GM23338 (cell line): ENCODE results near the gene CBFA2T3. TPM values are rescaled to one million over a fixed set of nuclear protein-coding genes. Genes with fewer than 3 reads are reported as not detected.

ENCODE experiments used
- ATAC-seq: fragments of 200-7000 bp; cut with Tn5 transposase; 3 replicates; pipeline ENCODE4 v1.9.1; 2020
- DNase-seq: peaks from one replicate; pipeline ENCODE4 v3.0.0-alpha.2; 2015; ENCODE audit warnings: low spot score
- H2AFZ ChIP-seq: fragments of 200-600 bp; sonication (generic); 2 replicates; pipeline ENCODE4 v1.8.0; 2016; ENCODE audit warnings: antibody characterized with exemption, mild to moderate bottlenecking, moderate library complexity
- H3F3A ChIP-seq: fragments of 200-600 bp; sonication (generic); replicated peaks from 2 replicates; pipeline ENCODE4 v1.8.0; 2017; ENCODE audit warnings: antibody characterized with exemption, mixed run types, low read depth
- H3K27ac ChIP-seq: fragments of 200-600 bp; sonication (generic); 2 replicates; pipeline ENCODE4 v1.6.1; 2016; ENCODE audit warnings: low read depth
- H3K27me3 ChIP-seq: fragments of 200-600 bp; sonication (generic); 2 replicates; pipeline ENCODE4 v1.8.0; 2016; ENCODE audit warnings: mild to moderate bottlenecking, mixed run types, moderate library complexity; ENCODE audit not compliant: insufficient read depth
- H3K36me3 ChIP-seq: fragments of 200-600 bp; sonication (generic); 2 replicates; pipeline ENCODE4 v1.8.0; 2016; ENCODE audit warnings: mild to moderate bottlenecking; ENCODE audit not compliant: insufficient read depth
- H3K4me1 ChIP-seq: fragments of 200-600 bp; sonication (generic); 2 replicates; pipeline ENCODE4 v1.8.0; 2016; ENCODE audit warnings: mild to moderate bottlenecking, moderate library complexity; ENCODE audit not compliant: insufficient read depth
- H3K4me2 ChIP-seq: fragments of 200-600 bp; sonication (generic); 2 replicates; pipeline ENCODE4 v1.7.1; 2017; ENCODE audit warnings: mixed run types
- H3K4me3 ChIP-seq: fragments of 200-600 bp; sonication (generic); 2 replicates; pipeline ENCODE4 v1.6.1; 2016; ENCODE audit warnings: mixed run types
- H3K79me2 ChIP-seq: fragments of 200-600 bp; sonication (generic); replicated peaks from 2 replicates; pipeline ENCODE4 v1.8.0; 2017; ENCODE audit warnings: mild to moderate bottlenecking; ENCODE audit not compliant: insufficient read depth
- H3K9me2 ChIP-seq: fragments of 200-600 bp; sonication (generic); 2 replicates; pipeline ENCODE4 v1.8.0; 2017; ENCODE audit not compliant: insufficient read depth
- H4K20me1 ChIP-seq: fragments of 200-600 bp; sonication (generic); replicated peaks from 2 replicates; pipeline ENCODE4 v1.8.0; 2017; ENCODE audit warnings: mild to moderate bottlenecking; ENCODE audit not compliant: insufficient read depth
- H3K27ac Mint-ChIP-seq: 2 replicates; pipeline ENCODE4 v1.8.0; 2020; ENCODE audit warnings: inconsistent platforms, mild to moderate bottlenecking, moderate library complexity, mixed read lengths
- H3K27me3 Mint-ChIP-seq: 3 replicates; pipeline ENCODE4 v1.8.0; 2022; ENCODE audit warnings: low read depth, mild to moderate bottlenecking, moderate library complexity, mixed read lengths, inconsistent platforms; ENCODE audit not compliant: insufficient read depth, poor library complexity
- H3K36me3 Mint-ChIP-seq: 3 replicates; pipeline ENCODE4 v1.8.0; 2021; ENCODE audit warnings: low read depth, mild to moderate bottlenecking, inconsistent platforms, moderate library complexity, mixed read lengths
- H3K4me1 Mint-ChIP-seq: 3 replicates; pipeline ENCODE4 v1.8.0; 2020; ENCODE audit warnings: mild to moderate bottlenecking, inconsistent platforms, mixed read lengths
- H3K4me3 Mint-ChIP-seq: 3 replicates; pipeline ENCODE4 v1.8.0; 2021; ENCODE audit warnings: moderate library complexity, mild to moderate bottlenecking, inconsistent platforms, mixed read lengths
- H3K9me3 Mint-ChIP-seq: 3 replicates; pipeline ENCODE4 v1.8.0; 2020; ENCODE audit warnings: moderate library complexity, mild to moderate bottlenecking, inconsistent platforms, mixed read lengths
- CREB1 ChIP-seq: fragments of 250-450 bp; sonication (Bioruptor Pico); IDR thresholded peaks from 2 replicates; pipeline ENCODE4 v1.5.0; 2020; ENCODE audit warnings: low read depth, mild to moderate bottlenecking, moderate library complexity
- CTCF ChIP-seq, 2 experiments: fragments of 200-600 bp in 1 of 2; sonication (generic) in 1 of 2; conservative IDR thresholded peaks; 2 replicates each; pipeline versions ENCODE4 v1.5.1 to v1.6.1; 2016 to 2017; ENCODE audit warnings: antibody characterized with exemption in 2 of 2, low read depth in 2 of 2, mild to moderate bottlenecking in 2 of 2, moderate library complexity in 1 of 2
- ETS1 ChIP-seq: IDR thresholded peaks from 2 replicates; pipeline ENCODE4 v1.6.1; 2016; ENCODE audit warnings: antibody characterized with exemption
- EZH2 ChIP-seq: fragments of 200-600 bp; sonication (generic); IDR thresholded peaks from one replicate; pipeline ENCODE4 v1.8.0; 2017; ENCODE audit warnings: antibody characterized with exemption, mild to moderate bottlenecking, low read depth; ENCODE audit not compliant: unreplicated experiment
- EZH2phosphoT487 ChIP-seq: fragments of 200-600 bp; sonication (generic); IDR thresholded peaks from one replicate; pipeline ENCODE4 v1.8.1; 2018; ENCODE audit warnings: antibody characterized with exemption; ENCODE audit not compliant: unreplicated experiment
- JUNB ChIP-seq: IDR thresholded peaks from one replicate; pipeline ENCODE4 v1.6.1; 2016; ENCODE audit warnings: antibody characterized with exemption; ENCODE audit not compliant: unreplicated experiment
- NANOG ChIP-seq: IDR thresholded peaks from 2 replicates; pipeline ENCODE4 v1.6.1; 2016; ENCODE audit warnings: antibody characterized with exemption, borderline replicate concordance
- POLR2AphosphoS5 ChIP-seq: IDR thresholded peaks from 2 replicates; pipeline ENCODE4 v1.6.1; 2016; ENCODE audit warnings: antibody characterized with exemption, low read depth
- REST ChIP-seq: IDR thresholded peaks from one replicate; pipeline ENCODE4 v1.6.1; 2018; ENCODE audit warnings: antibody characterized with exemption; ENCODE audit not compliant: unreplicated experiment
- STAT1 ChIP-seq: IDR thresholded peaks from one replicate; pipeline ENCODE4 v1.6.1; 2016; ENCODE audit warnings: antibody characterized with exemption; ENCODE audit not compliant: unreplicated experiment
- ZNF114 ChIP-seq: fragments of 250-450 bp; sonication (Bioruptor Pico); IDR thresholded peaks from 2 replicates; pipeline ENCODE4 v1.5.0; 2020; ENCODE audit warnings: mild to moderate bottlenecking, moderate library complexity
- ZNF331 ChIP-seq: fragments of 250-450 bp; sonication (Bioruptor Pico); IDR thresholded peaks from 2 replicates; pipeline ENCODE4 v1.5.0; 2020; ENCODE audit warnings: low read depth, mild to moderate bottlenecking, moderate library complexity
- ZNF462 ChIP-seq: fragments of 250-450 bp; sonication (Bioruptor Pico); IDR thresholded peaks from 2 replicates; pipeline ENCODE4 v1.5.0; 2020; ENCODE audit warnings: mild to moderate bottlenecking, moderate library complexity
- polyA plus RNA-seq: library from polyadenylated mRNA; unstranded; fragments of >200 nt; fragmentation: Nextera tagmentation; extraction: Ambion mirVana; gene quantifications from 2 replicates; pipeline ENCODE4 v1.2.1, GENCODE V29; 2016
- total RNA-seq: library from RNA; depleted of rRNA; stranded (reverse); fragments of >200 nt; shearing (Covaris generic); gene quantifications from 2 replicates; pipeline ENCODE4 v1.2.3, GENCODE V29; 2014

CBFA2T3 gene
- total and polyA plus RNA-seq, 2 experiments from 2014 or later = 0.87 to 1.5 TPM

GRCh38 chr16:88991813-88992350 is 14.9 kb upstream of the CBFA2T3 start:
- Histone ChIP-seq H3F3A (no peaks in the 10 kb centered on the region), H4K20me1 (no peaks in the 10 kb centered on the region), H3K79me2 (no peaks in the 10 kb centered on the region), H3K27me3 (no peaks in the 10 kb centered on the region), H3K36me3 (no peaks in the 10 kb centered on the region), H2AFZ (no peak overlapping the region), H3K9me2 (no peaks in the 10 kb centered on the region), H3K4me2 (no peak overlapping the region), H3K27ac (no peak overlapping the region), H3K4me1 (peaks cover 8% of the 10 kb centered on the region; the same call in 1 of the 2 replicates), H3K4me3 (no peak overlapping the region)
- H3K4me3 Mint-ChIP-seq = no peak overlapping the region
- H3K36me3 Mint-ChIP-seq = no peaks in the 10 kb centered on the region
- TF ChIP-seq STAT1 (no peak), REST (no peak), CREB1 (no peak), EZH2 (no peak), ZNF331 (CRISPR knock-in tag) (no peak), JUNB (no peak), EZH2phosphoT487 (no peak), ETS1 (no peak), POLR2AphosphoS5 (no peak), NANOG (no peak), CTCF (conservative IDR thresholded peaks at IDR 0.05; ENCODE audit: low read depth in 2 of 2) (no peak), ZNF114 (CRISPR knock-in tag) (no peak), ZNF462 (no peak)
- DNase-seq = no peak
- peaks cover 3% of the 10 kb centered on the region; the same call in 1 of the 3 replicates for H3K9me3 Mint-ChIP-seq
- H3K4me1 Mint-ChIP-seq = peaks cover 9% of the 10 kb centered on the region
- no peak for ATAC-seq
- H3K27me3 Mint-ChIP-seq = peaks cover 8% of the 10 kb centered on the region
- no peak overlapping the region for H3K27ac Mint-ChIP-seq
